ENCODE results near the gene RIOK1.
"Not testable (repeated sequence)": the region's sequence is repeated elsewhere in the genome, so short reads cannot be mapped to it uniquely, and the experiment has no call there.

DNA sequence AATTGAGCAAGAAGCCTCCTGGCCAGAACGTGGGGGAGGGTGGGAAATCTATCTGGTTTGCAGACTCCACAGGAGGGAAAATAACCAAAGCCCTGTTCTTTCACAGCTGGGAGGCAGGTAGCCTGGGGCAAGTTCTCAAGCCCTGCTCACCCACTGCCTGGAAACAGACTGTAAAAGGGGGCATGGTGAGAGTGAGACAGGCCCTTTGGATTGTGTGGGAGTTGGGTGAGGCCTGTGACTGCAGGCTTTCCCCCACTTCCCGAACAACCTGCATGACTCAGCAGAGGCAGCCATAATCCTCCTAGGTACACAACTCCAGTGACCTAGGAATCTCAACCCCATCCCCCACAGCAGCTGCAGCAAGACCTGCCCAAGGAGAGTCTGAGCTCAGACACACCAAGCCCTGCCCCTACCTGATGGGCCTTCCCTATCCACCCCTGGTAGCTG is 42.0 kb upstream of the RIOK1 start:
- not testable (repeated sequence) for TF ChIP-seq EZH2 (IDR thresholded peaks at IDR 0.05; ENCODE audit: low read depth)
- TF ChIP-seq, protein P1, sequence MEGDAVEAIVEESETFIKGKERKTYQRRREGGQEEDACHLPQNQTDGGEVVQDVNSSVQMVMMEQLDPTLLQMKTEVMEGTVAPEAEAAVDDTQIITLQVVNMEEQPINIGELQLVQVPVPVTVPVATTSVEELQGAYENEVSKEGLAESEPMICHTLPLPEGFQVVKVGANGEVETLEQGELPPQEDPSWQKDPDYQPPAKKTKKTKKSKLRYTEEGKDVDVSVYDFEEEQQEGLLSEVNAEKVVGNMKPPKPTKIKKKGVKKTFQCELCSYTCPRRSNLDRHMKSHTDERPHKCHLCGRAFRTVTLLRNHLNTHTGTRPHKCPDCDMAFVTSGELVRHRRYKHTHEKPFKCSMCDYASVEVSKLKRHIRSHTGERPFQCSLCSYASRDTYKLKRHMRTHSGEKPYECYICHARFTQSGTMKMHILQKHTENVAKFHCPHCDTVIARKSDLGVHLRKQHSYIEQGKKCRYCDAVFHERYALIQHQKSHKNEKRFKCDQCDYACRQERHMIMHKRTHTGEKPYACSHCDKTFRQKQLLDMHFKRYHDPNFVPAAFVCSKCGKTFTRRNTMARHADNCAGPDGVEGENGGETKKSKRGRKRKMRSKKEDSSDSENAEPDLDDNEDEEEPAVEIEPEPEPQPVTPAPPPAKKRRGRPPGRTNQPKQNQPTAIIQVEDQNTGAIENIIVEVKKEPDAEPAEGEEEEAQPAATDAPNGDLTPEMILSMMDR (conservative IDR thresholded peaks at IDR 0.05): not testable (repeated sequence)
